ENCODE data around the gene TFEB. TPM values are rescaled to one million over a fixed set of nuclear protein-coding genes. Genes with fewer than 3 reads are reported as not detected.
A peak's percentile ranks its signal among the peaks of the same experiment; 100 is the strongest.

The TFEB gene
- total and polyA plus RNA-seq, 2 donors from 2014 or later = 50.7 to 51.0 TPM

DNA sequence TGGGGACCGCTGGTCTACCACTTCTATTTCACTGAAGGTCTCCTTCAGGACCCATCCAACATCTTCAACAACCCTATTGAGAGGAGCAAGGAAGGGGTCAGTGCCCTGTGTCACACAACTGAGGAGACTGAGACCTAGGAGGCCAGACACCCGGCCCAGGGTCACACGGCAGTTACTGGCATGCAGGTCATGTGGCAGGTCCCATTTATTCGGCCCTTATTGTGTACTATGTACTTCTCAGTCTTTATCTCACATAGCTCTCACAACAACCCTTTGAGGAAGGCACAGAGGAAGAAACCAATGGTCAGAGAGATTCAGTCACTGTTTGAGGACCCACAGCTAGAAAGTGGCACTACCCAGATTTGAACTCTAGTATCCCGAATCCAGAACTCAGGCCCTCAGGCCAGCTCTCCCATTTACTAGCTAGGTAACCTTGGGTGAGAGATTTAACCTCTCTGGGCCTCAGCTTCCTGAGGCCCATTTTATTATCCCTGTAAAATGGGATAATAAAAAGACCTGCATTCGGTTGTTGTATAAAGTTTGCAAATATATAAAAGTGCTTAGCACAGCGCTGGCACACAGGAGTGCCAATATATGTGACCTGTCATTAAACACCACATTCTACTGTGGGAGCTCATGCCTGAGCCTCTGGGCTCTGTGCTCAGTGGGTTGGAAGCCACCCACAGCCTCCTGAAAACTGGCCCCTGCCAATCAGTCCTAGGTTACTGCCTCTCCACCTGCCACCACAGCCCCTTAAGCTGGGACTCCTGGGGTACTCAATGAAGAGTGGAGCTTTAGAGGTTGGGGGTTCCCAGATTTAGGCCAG lies 15.8 kb downstream of the TFEB start:
- no peak for FAIRE-seq
- intact Hi-C loops (cut with DNase I) = no loop called here
- H3K27ac ChIP-seq (ENCODE audit: low read depth in 2 of 2, low read length in 2 of 2) = peak overlapping the region; percentile 23 to 42

DNA sequence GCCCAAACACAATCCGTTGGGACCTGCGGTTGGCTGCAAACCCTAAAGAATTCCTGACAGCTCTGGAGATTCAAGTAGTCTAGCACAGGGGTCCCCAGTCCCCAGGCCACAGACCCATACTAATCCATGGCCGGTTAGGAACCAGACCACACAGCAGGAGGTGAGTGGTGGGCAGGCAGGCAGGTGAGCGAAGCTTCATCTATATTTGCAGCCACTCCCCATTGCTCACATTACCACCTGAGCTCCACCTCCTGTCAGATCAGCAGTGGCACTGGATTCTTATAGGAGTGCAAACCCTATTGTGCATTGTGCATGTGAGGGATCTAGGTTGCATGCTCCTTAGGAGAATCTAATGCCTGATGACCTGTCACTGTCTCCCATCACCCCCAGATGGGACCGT lies 16.6 kb downstream of the TFEB start:
- H3K4me3 ChIP-seq (ENCODE audit: low read length in 3 of 3) = no peak overlapping the region
- peak in 1 of 5 donors; percentile 43 for DNase-seq
- no peak for FAIRE-seq
- peaks cover 0 to 47% (median 34%) of the 10 kb centered on the region in 3 donors for H3K4me1 ChIP-seq (ENCODE audit: control insufficient read depth in 2 of 3, insufficient read depth in 2 of 3, low read depth in 1 of 3, low read length in 3 of 3)
- peak overlapping the region in 1 of 3 donors; percentile 26 for H3K9ac ChIP-seq (ENCODE audit: low read length in 3 of 3)
- intact Hi-C loops (cut with DNase I) = no loop called here
- no peaks in the 10 kb centered on the region for H3K9me3 ChIP-seq (ENCODE audit: control insufficient read depth in 2 of 3, insufficient read depth in 1 of 3, low read length in 3 of 3)
- TF ChIP-seq, protein P1, sequence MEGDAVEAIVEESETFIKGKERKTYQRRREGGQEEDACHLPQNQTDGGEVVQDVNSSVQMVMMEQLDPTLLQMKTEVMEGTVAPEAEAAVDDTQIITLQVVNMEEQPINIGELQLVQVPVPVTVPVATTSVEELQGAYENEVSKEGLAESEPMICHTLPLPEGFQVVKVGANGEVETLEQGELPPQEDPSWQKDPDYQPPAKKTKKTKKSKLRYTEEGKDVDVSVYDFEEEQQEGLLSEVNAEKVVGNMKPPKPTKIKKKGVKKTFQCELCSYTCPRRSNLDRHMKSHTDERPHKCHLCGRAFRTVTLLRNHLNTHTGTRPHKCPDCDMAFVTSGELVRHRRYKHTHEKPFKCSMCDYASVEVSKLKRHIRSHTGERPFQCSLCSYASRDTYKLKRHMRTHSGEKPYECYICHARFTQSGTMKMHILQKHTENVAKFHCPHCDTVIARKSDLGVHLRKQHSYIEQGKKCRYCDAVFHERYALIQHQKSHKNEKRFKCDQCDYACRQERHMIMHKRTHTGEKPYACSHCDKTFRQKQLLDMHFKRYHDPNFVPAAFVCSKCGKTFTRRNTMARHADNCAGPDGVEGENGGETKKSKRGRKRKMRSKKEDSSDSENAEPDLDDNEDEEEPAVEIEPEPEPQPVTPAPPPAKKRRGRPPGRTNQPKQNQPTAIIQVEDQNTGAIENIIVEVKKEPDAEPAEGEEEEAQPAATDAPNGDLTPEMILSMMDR (IDR thresholded peaks at IDR 0.05; ENCODE audit: borderline replicate concordance, extremely low read depth, insufficient read depth) = no peak
- H3K36me3 ChIP-seq (ENCODE audit: control insufficient read depth in 2 of 3, insufficient read depth in 3 of 3, low read length in 3 of 3) = no peaks in the 10 kb centered on the region
- H3K27ac ChIP-seq (ENCODE audit: low read depth in 2 of 2, low read length in 2 of 2) = peak overlapping the region in 1 of 2 donors; percentile 41
- no peaks in the 10 kb centered on the region for H3K27me3 ChIP-seq (ENCODE audit: control insufficient read depth, insufficient read depth, low read length)

More for the DNA sequence above, 15.8 kb downstream of the TFEB start:
- DNase-seq = peak in 1 of 5 donors; percentile 17
- H3K36me3 ChIP-seq (ENCODE audit: control insufficient read depth in 2 of 3, insufficient read depth in 3 of 3, low read length in 3 of 3) = no peaks in the 10 kb centered on the region
- H3K9ac ChIP-seq (ENCODE audit: low read length in 3 of 3) = peak overlapping the region in 1 of 3 donors; percentile 36
- TF ChIP-seq, protein P1 (IDR thresholded peaks at IDR 0.05; ENCODE audit: borderline replicate concordance, extremely low read depth, insufficient read depth) = no peak
- H3K4me3 ChIP-seq (ENCODE audit: low read length in 3 of 3) = no peak overlapping the region
- no peaks in the 10 kb centered on the region for H3K9me3 ChIP-seq (ENCODE audit: control insufficient read depth in 2 of 3, insufficient read depth in 1 of 3, low read length in 3 of 3)
- H3K27me3 ChIP-seq (ENCODE audit: control insufficient read depth, insufficient read depth, low read length) = no peaks in the 10 kb centered on the region
- peaks cover 0 to 49% (median 33%) of the 10 kb centered on the region in 3 donors for H3K4me1 ChIP-seq (ENCODE audit: control insufficient read depth in 2 of 3, insufficient read depth in 2 of 3, low read depth in 1 of 3, low read length in 3 of 3)

DNA sequence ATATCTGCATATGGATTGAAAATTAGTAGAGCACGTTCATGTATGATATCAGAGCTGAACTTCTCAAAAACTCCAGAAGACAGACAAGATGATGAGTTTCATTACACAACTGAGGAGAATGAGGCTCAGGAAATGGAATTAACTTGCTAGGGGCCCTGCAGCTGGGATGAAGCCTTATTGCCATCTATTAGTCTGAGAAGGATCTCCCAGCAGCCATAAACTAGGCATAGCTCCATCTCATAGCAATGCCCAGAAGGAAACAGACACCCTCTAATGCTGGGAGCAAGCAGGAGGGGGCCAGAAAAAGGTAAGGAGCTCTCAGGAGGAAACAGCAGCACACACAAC lies 18.0 kb downstream of the TFEB start:
- no peak for DNase-seq
- Histone ChIP-seq H3K9ac (ENCODE audit: low read length in 3 of 3) (peak overlapping the region in 1 of 3 donors; percentile 69), H3K4me3 (ENCODE audit: low read length in 3 of 3) (no peak overlapping the region), H3K36me3 (ENCODE audit: control insufficient read depth in 2 of 3, insufficient read depth in 3 of 3, low read length in 3 of 3) (no peaks in the 10 kb centered on the region), H3K27me3 (ENCODE audit: control insufficient read depth, insufficient read depth, low read length) (no peaks in the 10 kb centered on the region), H3K9me3 (ENCODE audit: control insufficient read depth in 2 of 3, insufficient read depth in 1 of 3, low read length in 3 of 3) (no peaks in the 10 kb centered on the region), H3K27ac (ENCODE audit: low read depth in 2 of 2, low read length in 2 of 2) (peak overlapping the region; percentile 71 to 87), H3K4me1 (ENCODE audit: control insufficient read depth in 2 of 3, insufficient read depth in 2 of 3, low read depth in 1 of 3, low read length in 3 of 3) (peaks cover 0 to 51% (median 40%) of the 10 kb centered on the region in 3 donors)
- intact Hi-C loops (cut with DNase I) = no loop called here
- TF ChIP-seq, protein P1 (IDR thresholded peaks at IDR 0.05; ENCODE audit: borderline replicate concordance, extremely low read depth, insufficient read depth) = no peak
- FAIRE-seq = no peak
